Type B pancreatic cell (in vitro differentiated cells): ENCODE results near the gene GNB2. TPM values are rescaled to one million over a fixed set of nuclear protein-coding genes. Genes with fewer than 3 reads are reported as not detected.

Experiments
- DNase-seq: peaks from one replicate; pipeline ENCODE4 v3.0.0; 2021; ENCODE audit warnings: mixed read lengths; ENCODE audit not compliant: unreplicated experiment; ENCODE audit errors: extremely low spot score
- H3K27ac Mint-ChIP-seq: 2 replicates; pipeline ENCODE4 v1.8.0; 2021; ENCODE audit warnings: mild to moderate bottlenecking, mixed read lengths
- H3K27me3 Mint-ChIP-seq: 2 replicates; pipeline ENCODE4 v1.8.0; 2021; ENCODE audit warnings: mixed read lengths
- H3K36me3 Mint-ChIP-seq: 2 replicates; pipeline ENCODE4 v1.8.0; 2021; ENCODE audit warnings: mixed read lengths
- H3K4me1 Mint-ChIP-seq: one replicate; pipeline ENCODE4 v1.8.0; 2021; ENCODE audit warnings: mixed read lengths; ENCODE audit not compliant: unreplicated experiment
- H3K4me3 Mint-ChIP-seq: 2 replicates; pipeline ENCODE4 v1.8.0; 2021; ENCODE audit warnings: mild to moderate bottlenecking, mixed read lengths
- H3K9me3 Mint-ChIP-seq: 2 replicates; pipeline ENCODE4 v1.8.0; 2021; ENCODE audit warnings: mixed read lengths
- total RNA-seq: library from RNA; stranded (reverse); gene quantifications from 2 replicates; pipeline ENCODE4 v1.2.1, GENCODE V29; 2021; ENCODE audit warnings: low replicate concordance
- TF ChIP-seq, protein P1 (sequence below): fragments of 200-600 bp; sonication (generic); conservative IDR thresholded peaks from 2 replicates; pipeline ENCODE4 v1.5.0; 2021; ENCODE audit warnings: antibody characterized with exemption, mild to moderate bottlenecking

Gene GNB2
- total RNA-seq, 1 donor from 2014 or later: 179 TPM

DNA sequence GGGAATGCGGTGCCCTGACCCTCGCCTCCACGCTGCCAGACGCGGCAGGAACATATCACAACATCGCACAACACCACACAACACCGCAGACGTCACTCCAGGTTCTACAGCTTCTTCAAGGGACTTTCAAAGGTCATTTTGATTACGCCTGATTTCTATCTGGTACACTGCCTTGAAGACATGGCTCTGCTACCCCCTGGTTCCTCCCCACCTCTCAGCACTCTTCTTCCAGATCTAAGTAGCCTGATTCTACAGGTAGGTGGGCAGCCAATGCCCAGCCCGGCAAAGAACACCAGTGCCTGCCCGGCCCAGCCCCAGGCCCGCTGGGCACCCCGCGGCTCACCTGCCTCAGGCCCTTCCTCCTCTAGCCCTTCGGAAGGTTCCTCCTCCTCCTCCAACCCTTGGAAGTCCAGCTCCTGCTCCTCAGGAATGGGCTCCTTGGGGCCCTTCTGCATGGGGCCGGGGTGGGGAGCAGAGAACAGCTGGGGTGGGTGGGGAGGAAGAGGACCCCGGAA is 12.1 kb downstream of the GNB2 start:
- Mint-ChIP-seq H3K27ac (no peak overlapping the region), H3K36me3 (peaks cover 4% of the 10 kb centered on the region), H3K4me3 (no peak overlapping the region), H3K9me3 (no peaks in the 10 kb centered on the region), H3K27me3 (no peaks in the 10 kb centered on the region), H3K4me1 (peaks cover 4% of the 10 kb centered on the region)
- TF ChIP-seq, protein P1, sequence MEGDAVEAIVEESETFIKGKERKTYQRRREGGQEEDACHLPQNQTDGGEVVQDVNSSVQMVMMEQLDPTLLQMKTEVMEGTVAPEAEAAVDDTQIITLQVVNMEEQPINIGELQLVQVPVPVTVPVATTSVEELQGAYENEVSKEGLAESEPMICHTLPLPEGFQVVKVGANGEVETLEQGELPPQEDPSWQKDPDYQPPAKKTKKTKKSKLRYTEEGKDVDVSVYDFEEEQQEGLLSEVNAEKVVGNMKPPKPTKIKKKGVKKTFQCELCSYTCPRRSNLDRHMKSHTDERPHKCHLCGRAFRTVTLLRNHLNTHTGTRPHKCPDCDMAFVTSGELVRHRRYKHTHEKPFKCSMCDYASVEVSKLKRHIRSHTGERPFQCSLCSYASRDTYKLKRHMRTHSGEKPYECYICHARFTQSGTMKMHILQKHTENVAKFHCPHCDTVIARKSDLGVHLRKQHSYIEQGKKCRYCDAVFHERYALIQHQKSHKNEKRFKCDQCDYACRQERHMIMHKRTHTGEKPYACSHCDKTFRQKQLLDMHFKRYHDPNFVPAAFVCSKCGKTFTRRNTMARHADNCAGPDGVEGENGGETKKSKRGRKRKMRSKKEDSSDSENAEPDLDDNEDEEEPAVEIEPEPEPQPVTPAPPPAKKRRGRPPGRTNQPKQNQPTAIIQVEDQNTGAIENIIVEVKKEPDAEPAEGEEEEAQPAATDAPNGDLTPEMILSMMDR: no peak
- DNase-seq: no peak

DNA sequence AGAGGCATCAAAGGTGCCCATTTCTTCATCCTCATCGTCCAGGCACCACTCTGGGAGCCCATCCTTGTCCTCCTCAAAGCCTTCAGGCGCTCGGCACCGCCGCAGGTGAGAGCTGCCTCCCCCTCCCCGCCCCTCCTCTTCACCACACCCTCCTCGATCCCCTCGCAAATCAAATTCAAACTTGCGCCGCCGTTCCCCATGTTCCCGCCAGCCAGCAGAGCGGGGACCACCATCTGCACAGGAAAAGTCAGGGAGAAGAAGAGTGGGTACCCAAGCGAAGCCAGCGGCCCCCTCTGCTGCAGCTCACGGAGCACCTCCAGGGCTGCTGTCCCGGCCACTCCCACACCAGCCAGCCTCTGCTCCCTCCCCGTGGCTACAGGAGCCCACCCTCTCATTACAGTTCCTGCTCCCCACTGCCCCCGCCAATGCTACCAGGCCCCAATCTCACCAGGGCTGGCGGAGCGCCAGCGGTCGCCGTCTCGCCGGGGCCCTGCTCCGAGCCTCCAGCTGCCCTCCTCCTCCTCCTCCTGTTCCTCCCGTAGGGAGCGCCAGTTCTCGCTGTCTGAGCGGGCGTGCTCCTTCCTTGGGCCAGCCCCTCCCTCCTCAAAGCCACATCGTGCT is 12.8 kb downstream of the GNB2 start:
- no peak for DNase-seq
- Mint-ChIP-seq H3K9me3 (no peaks in the 10 kb centered on the region), H3K27ac (no peak overlapping the region), H3K36me3 (peaks cover 4% of the 10 kb centered on the region), H3K4me3 (no peak overlapping the region), H3K27me3 (no peaks in the 10 kb centered on the region), H3K4me1 (peaks cover 4% of the 10 kb centered on the region)
- TF ChIP-seq, protein P1: no peak

DNA sequence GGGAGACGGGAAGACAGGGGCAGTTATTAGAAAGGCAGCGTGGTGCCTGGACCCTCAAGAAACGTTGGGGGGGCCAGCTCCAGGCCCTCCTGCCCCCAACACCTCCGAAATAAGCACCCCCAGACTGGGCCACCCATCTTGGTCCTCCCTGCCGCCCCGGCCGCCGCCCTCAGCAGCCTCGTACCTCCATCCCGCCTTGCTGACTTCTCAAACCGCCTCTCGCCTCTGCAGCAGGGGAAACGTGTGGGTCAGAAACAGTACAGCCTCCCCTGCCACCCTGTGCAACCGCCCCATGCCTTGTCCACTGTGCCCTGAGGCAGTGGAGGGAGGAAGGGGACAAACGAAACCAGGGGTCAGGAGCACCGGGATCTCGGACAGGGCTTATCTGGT is 13.3 kb downstream of the GNB2 start:
- Mint-ChIP-seq H3K4me3 (no peak overlapping the region), H3K27me3 (no peaks in the 10 kb centered on the region), H3K36me3 (peaks cover 4% of the 10 kb centered on the region), H3K4me1 (peaks cover 8% of the 10 kb centered on the region), H3K27ac (no peak overlapping the region), H3K9me3 (no peaks in the 10 kb centered on the region)
- TF ChIP-seq, protein P1: no peak
- DNase-seq: no peak

- H3K27me3 Mint-ChIP-seq: no peaks in the 10 kb centered on the region
- H3K27ac Mint-ChIP-seq: no peak overlapping the region
- H3K36me3 Mint-ChIP-seq: peaks cover 4% of the 10 kb centered on the region
- H3K4me3 Mint-ChIP-seq: no peak overlapping the region
- H3K4me1 Mint-ChIP-seq: peaks cover 12% of the 10 kb centered on the region
- H3K9me3 Mint-ChIP-seq: no peaks in the 10 kb centered on the region
- TF ChIP-seq, protein P1: no peak
- no peak for DNase-seq
These were observed 13.7 kb downstream of the GNB2 start for GRCh38 chr7:100687261-100687660.

- no peak overlapping the region for H3K4me3 Mint-ChIP-seq
- no peaks in the 10 kb centered on the region for H3K9me3 Mint-ChIP-seq
- DNase-seq: no peak
- H3K36me3 Mint-ChIP-seq: peaks cover 4% of the 10 kb centered on the region
- H3K27ac Mint-ChIP-seq: no peak overlapping the region
- TF ChIP-seq, protein P1: no peak
- H3K4me1 Mint-ChIP-seq: peaks cover 18% of the 10 kb centered on the region
- no peaks in the 10 kb centered on the region for H3K27me3 Mint-ChIP-seq
These were observed 14.3 kb downstream of the GNB2 start for GRCh38 chr7:100687751-100688300.
